Stromal cell of bone marrow (primary cell): ENCODE measurements around the gene MYBPC2.
"Not testable (repeated sequence)": the region's sequence is repeated elsewhere in the genome, so short reads cannot be mapped to it uniquely, and the experiment has no call there.

ENCODE experiments used
- DNase-seq: peaks from one replicate; pipeline ENCODE4 v3.0.0-alpha.2; 2012; ENCODE audit warnings: low read depth

Gene MYBPC2

GRCh38 chr19:50432221-50433028, at the start of gene MYBPC2:
Gene MYBPC2, plus strand, starts transcription at chr19:50432892. Its CDS starts 62 bp downstream, at chr19:50432954.
- DNase-seq, result no peak

GRCh38 chr19:50383001-50383851, 49.5 kb upstream of the MYBPC2 start:
- no peak for DNase-seq

GRCh38 chr19:50383852-50384684, 48.6 kb upstream of the MYBPC2 start, which contains the start of gene POLD1:
Gene POLD1, plus strand, starts transcription at chr19:50384347. Its CDS starts 14,505 bp downstream, at chr19:50398852.
- peak; percentile 92 for DNase-seq

GRCh38 chr19:50384685-50385535, 47.8 kb upstream of the MYBPC2 start:
- no peak for DNase-seq

- no peak for DNase-seq
Observed at GRCh38 chr19:50387176-50387867, 45.4 kb upstream of the MYBPC2 start.

- no peak for DNase-seq
Observed at GRCh38 chr19:50387868-50388245, 44.8 kb upstream of the MYBPC2 start.

GRCh38 chr19:50390295-50390694, 42.4 kb upstream of the MYBPC2 start:
- DNase-seq, result not testable (repeated sequence)

- DNase-seq, result not testable (repeated sequence)
Observed at GRCh38 chr19:50390952-50391351, 41.7 kb upstream of the MYBPC2 start.

- DNase-seq, result no peak
Observed at GRCh38 chr19:50392759-50393158, 39.9 kb upstream of the MYBPC2 start.

- DNase-seq, result no peak
Observed at GRCh38 chr19:50393589-50393988, 39.1 kb upstream of the MYBPC2 start.

GRCh38 chr19:50394017-50394416, 38.7 kb upstream of the MYBPC2 start:
- no peak for DNase-seq

GRCh38 chr19:50398675-50399367, 33.9 kb upstream of the MYBPC2 start:
- DNase-seq, result no peak

GRCh38 chr19:50399368-50399745, 33.3 kb upstream of the MYBPC2 start:
- DNase-seq, result no peak

GRCh38 chr19:50401605-50402450, 30.9 kb upstream of the MYBPC2 start:
- no peak for DNase-seq

GRCh38 chr19:50402544-50403301, 30.0 kb upstream of the MYBPC2 start:
- no peak for DNase-seq

GRCh38 chr19:50406156-50406820, 26.4 kb upstream of the MYBPC2 start:
- no peak for DNase-seq

GRCh38 chr19:50406829-50407228, 25.9 kb upstream of the MYBPC2 start:
- no peak for DNase-seq

- DNase-seq, result no peak
Observed at GRCh38 chr19:50409347-50409746, 23.3 kb upstream of the MYBPC2 start.
